ENCODE measurements around the gene ASCC1. TPM values are rescaled to one million over a fixed set of nuclear protein-coding genes. Genes with fewer than 3 reads are reported as not detected.
A peak's percentile ranks its signal among the peaks of the same experiment; 100 is the strongest.

The ASCC1 gene
- total and polyA plus RNA-seq, 2 experiments from 2014 or later, result 13.7 to 37.2 TPM

GRCh38 chr10:72126872-72127232, 89.2 kb downstream of the ASCC1 start:
- ATAC-seq (peak; percentile 80), DNase-seq (ENCODE audit: low spot score) (no peak)
- Mint-ChIP-seq H3K4me1 (peaks cover 13% of the 10 kb centered on the region), H3K36me3 (ENCODE audit: low read depth) (no peaks in the 10 kb centered on the region), H3K27ac (peak overlapping the region; percentile 17), H3K4me3 (no peak overlapping the region), H3K27me3 (ENCODE audit: insufficient read depth, low read depth, poor library complexity) (peaks cover 3% of the 10 kb centered on the region), H3K9me3 (no peaks in the 10 kb centered on the region)
- no peak overlapping the region for H2AFZ ChIP-seq
- H4K20me1 ChIP-seq (replicated peaks; ENCODE audit: insufficient read depth), result no peaks in the 10 kb centered on the region
- no peaks in the 10 kb centered on the region for H3K27me3 ChIP-seq (ENCODE audit: insufficient read depth)
- no peaks in the 10 kb centered on the region for H3K79me2 ChIP-seq (replicated peaks; ENCODE audit: insufficient read depth)
- peak overlapping the region; percentile 10; the same call in 1 of the 2 replicates for H3K27ac ChIP-seq (ENCODE audit: low read depth)
- TF ChIP-seq CREB1 (CRISPR knock-in tag; IDR thresholded peaks at IDR 0.05; ENCODE audit: low read depth) (peak; percentile 57), EZH2 (IDR thresholded peaks at IDR 0.05; ENCODE audit: low read depth, unreplicated experiment) (no peak)
- no peaks in the 10 kb centered on the region for H3K36me3 ChIP-seq (ENCODE audit: insufficient read depth)
- H3K4me1 ChIP-seq (ENCODE audit: insufficient read depth), result peaks cover 12% of the 10 kb centered on the region; the same call in 1 of the 2 replicates
- H3K4me2 ChIP-seq, result no peak overlapping the region
- H3K4me3 ChIP-seq, result no peak overlapping the region
- H3K9me2 ChIP-seq (ENCODE audit: insufficient read depth), result no peaks in the 10 kb centered on the region
- no peaks in the 10 kb centered on the region for H3F3A ChIP-seq (replicated peaks; ENCODE audit: low read depth)

GRCh38 chr10:72126184-72126871, 89.7 kb downstream of the ASCC1 start:
- H3K79me2 ChIP-seq (replicated peaks; ENCODE audit: insufficient read depth), result no peaks in the 10 kb centered on the region
- Mint-ChIP-seq H3K36me3 (ENCODE audit: low read depth) (peaks cover 3% of the 10 kb centered on the region; the same call in 1 of the 3 replicates), H3K27me3 (ENCODE audit: insufficient read depth, low read depth, poor library complexity) (peaks cover 3% of the 10 kb centered on the region), H3K4me3 (no peak overlapping the region), H3K27ac (peak overlapping the region; percentile 17), H3K4me1 (peaks cover 13% of the 10 kb centered on the region), H3K9me3 (no peaks in the 10 kb centered on the region)
- TF ChIP-seq CTCF (conservative IDR thresholded peaks at IDR 0.05; ENCODE audit: low read depth in 2 of 2) (peak; percentile 66 to 70), EZH2phosphoT487 (IDR thresholded peaks at IDR 0.05; ENCODE audit: unreplicated experiment) (no peak)
- H3K27ac ChIP-seq (ENCODE audit: low read depth), result peak overlapping the region; percentile 10; the same call in 1 of the 2 replicates
- no peaks in the 10 kb centered on the region for H3K36me3 ChIP-seq (ENCODE audit: insufficient read depth)
- H3K4me1 ChIP-seq (ENCODE audit: insufficient read depth), result peaks cover 12% of the 10 kb centered on the region; the same call in 1 of the 2 replicates
- no peaks in the 10 kb centered on the region for H3F3A ChIP-seq (replicated peaks; ENCODE audit: low read depth)
- H3K9me2 ChIP-seq (ENCODE audit: insufficient read depth), result no peaks in the 10 kb centered on the region
- DNase-seq (ENCODE audit: low spot score) (peak; percentile 70), ATAC-seq (peak; percentile 61)
- no peaks in the 10 kb centered on the region for H3K27me3 ChIP-seq (ENCODE audit: insufficient read depth)
- no peak overlapping the region for H2AFZ ChIP-seq
- no peak overlapping the region for H3K4me3 ChIP-seq
- no peak overlapping the region for H3K4me2 ChIP-seq
- H4K20me1 ChIP-seq (replicated peaks; ENCODE audit: insufficient read depth), result no peaks in the 10 kb centered on the region

- Mint-ChIP-seq H3K27ac (no peak overlapping the region), H3K36me3 (ENCODE audit: low read depth) (peaks cover 3% of the 10 kb centered on the region; the same call in 1 of the 3 replicates), H3K4me3 (no peak overlapping the region), H3K9me3 (no peaks in the 10 kb centered on the region), H3K4me1 (peaks cover 13% of the 10 kb centered on the region), H3K27me3 (ENCODE audit: insufficient read depth, low read depth, poor library complexity) (peaks cover 3% of the 10 kb centered on the region)
- Histone ChIP-seq H3K4me1 (ENCODE audit: insufficient read depth) (peaks cover 12% of the 10 kb centered on the region; the same call in 1 of the 2 replicates), H3K9me2 (ENCODE audit: insufficient read depth) (no peaks in the 10 kb centered on the region), H3K79me2 (replicated peaks; ENCODE audit: insufficient read depth) (no peaks in the 10 kb centered on the region), H3K4me3 (no peak overlapping the region), H3K36me3 (ENCODE audit: insufficient read depth) (no peaks in the 10 kb centered on the region), H3F3A (replicated peaks; ENCODE audit: low read depth) (no peaks in the 10 kb centered on the region), H4K20me1 (replicated peaks; ENCODE audit: insufficient read depth) (no peaks in the 10 kb centered on the region), H2AFZ (no peak overlapping the region), H3K4me2 (no peak overlapping the region), H3K27ac (ENCODE audit: low read depth) (no peak overlapping the region), H3K27me3 (ENCODE audit: insufficient read depth) (no peaks in the 10 kb centered on the region)
- ATAC-seq (no peak), DNase-seq (ENCODE audit: low spot score) (no peak)
- no peak for TF ChIP-seq STAT1 (IDR thresholded peaks at IDR 0.05; ENCODE audit: unreplicated experiment)
- TF ChIP-seq ETS1 (IDR thresholded peaks at IDR 0.05), result no peak
- TF ChIP-seq, protein P1, sequence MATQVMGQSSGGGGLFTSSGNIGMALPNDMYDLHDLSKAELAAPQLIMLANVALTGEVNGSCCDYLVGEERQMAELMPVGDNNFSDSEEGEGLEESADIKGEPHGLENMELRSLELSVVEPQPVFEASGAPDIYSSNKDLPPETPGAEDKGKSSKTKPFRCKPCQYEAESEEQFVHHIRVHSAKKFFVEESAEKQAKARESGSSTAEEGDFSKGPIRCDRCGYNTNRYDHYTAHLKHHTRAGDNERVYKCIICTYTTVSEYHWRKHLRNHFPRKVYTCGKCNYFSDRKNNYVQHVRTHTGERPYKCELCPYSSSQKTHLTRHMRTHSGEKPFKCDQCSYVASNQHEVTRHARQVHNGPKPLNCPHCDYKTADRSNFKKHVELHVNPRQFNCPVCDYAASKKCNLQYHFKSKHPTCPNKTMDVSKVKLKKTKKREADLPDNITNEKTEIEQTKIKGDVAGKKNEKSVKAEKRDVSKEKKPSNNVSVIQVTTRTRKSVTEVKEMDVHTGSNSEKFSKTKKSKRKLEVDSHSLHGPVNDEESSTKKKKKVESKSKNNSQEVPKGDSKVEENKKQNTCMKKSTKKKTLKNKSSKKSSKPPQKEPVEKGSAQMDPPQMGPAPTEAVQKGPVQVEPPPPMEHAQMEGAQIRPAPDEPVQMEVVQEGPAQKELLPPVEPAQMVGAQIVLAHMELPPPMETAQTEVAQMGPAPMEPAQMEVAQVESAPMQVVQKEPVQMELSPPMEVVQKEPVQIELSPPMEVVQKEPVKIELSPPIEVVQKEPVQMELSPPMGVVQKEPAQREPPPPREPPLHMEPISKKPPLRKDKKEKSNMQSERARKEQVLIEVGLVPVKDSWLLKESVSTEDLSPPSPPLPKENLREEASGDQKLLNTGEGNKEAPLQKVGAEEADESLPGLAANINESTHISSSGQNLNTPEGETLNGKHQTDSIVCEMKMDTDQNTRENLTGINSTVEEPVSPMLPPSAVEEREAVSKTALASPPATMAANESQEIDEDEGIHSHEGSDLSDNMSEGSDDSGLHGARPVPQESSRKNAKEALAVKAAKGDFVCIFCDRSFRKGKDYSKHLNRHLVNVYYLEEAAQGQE (IDR thresholded peaks at IDR 0.05; ENCODE audit: unreplicated experiment), result no peak
- TF ChIP-seq EZH2phosphoT487 (IDR thresholded peaks at IDR 0.05; ENCODE audit: unreplicated experiment), result no peak
- TF ChIP-seq NANOG (IDR thresholded peaks at IDR 0.05; ENCODE audit: borderline replicate concordance), result no peak
- no peak for TF ChIP-seq POLR2AphosphoS5 (IDR thresholded peaks at IDR 0.05; ENCODE audit: low read depth)
Observed at GRCh38 chr10:72124989-72125388, 91.1 kb downstream of the ASCC1 start.

All from GM23338 (cell line).